HepG2 (cell line): ENCODE measurements around the gene LARP1. TPM values are rescaled to one million over a fixed set of nuclear protein-coding genes. Genes with fewer than 3 reads are reported as not detected.
A peak's percentile ranks its signal among the peaks of the same experiment; 100 is the strongest.

Experiments
- ATAC-seq: fragments of 200-7000 bp; cut with Tn5 transposase; 3 replicates; pipeline ENCODE4 v1.9.1; 2020; ENCODE audit warnings: mild to moderate bottlenecking, moderate library complexity
- BruUV-seq: library from RNA; stranded (reverse); fragments of 400-500 nt; replicated peaks from 2 replicates; lab custom pipeline; 2021; lab: Mats Ljungman, UMichigan
- CTCF ChIA-PET: fragments of 300-600 bp; formaldehyde crosslinking; extraction: SDS; loops from one replicate; lab custom pipeline; 2021; ENCODE audit warnings: low total read pairs, inconsistent platforms, low intra/inter-chr PET ratio; lab: Yijun Ruan, JAX
- POLR2A ChIA-PET: fragments of 350-600 bp; sonication (Branson Sonifier 250); formaldehyde crosslinking; loops from one replicate; lab custom pipeline; 2020; ENCODE audit warnings: antibody characterized with exemption, inconsistent platforms; lab: Yijun Ruan, JAX
- DNase-seq: peaks from one replicate; pipeline ENCODE4 v3.0.0-alpha.2; 2015; ENCODE audit warnings: low spot score
- FAIRE-seq: peaks from 3 replicates; lab custom pipeline; 2011; peaks lifted over from hg19 to GRCh38; lab: Jason Lieb, UNC
- H2AFZ ChIP-seq: one replicate; pipeline ENCODE4 v1.6.1; 2011; ENCODE audit warnings: low read length, inconsistent platforms
- H3K27ac ChIP-seq: fragments of 300-600 bp; 3 replicates; pipeline ENCODE4 v1.8.0; 2011; ENCODE audit warnings: mixed run types, mild to moderate bottlenecking, mixed read lengths, low read length, inconsistent platforms; ENCODE audit not compliant: insufficient read depth; ENCODE audit errors: extremely low read length
- H3K27me3 ChIP-seq, 2 experiments: fragments of 200-600 bp in 1 of 2; 2 replicates in 1 of 2; 3 replicates in 1 of 2; pipeline versions ENCODE4 v1.6.0 to v1.8.0; 2011; ENCODE audit warnings: low read length in 2 of 2, mild to moderate bottlenecking in 2 of 2, moderate library complexity in 2 of 2, inconsistent platforms in 1 of 2; ENCODE audit not compliant: insufficient read depth in 2 of 2, control insufficient read depth in 1 of 2
- H3K36me3 ChIP-seq, 2 experiments: fragments of 200-600 bp in 1 of 2; replicated peaks in 1 of 2; 2 replicates in 1 of 2; 3 replicates in 1 of 2; pipeline versions ENCODE4 v1.5.1 to v1.8.0; 2011; ENCODE audit warnings: low read length in 2 of 2, inconsistent platforms in 1 of 2; ENCODE audit not compliant: insufficient read depth in 2 of 2, control insufficient read depth in 1 of 2
- H3K4me1 ChIP-seq: 2 replicates; pipeline ENCODE4 v1.5.1; 2012; ENCODE audit warnings: low read length, inconsistent platforms; ENCODE audit not compliant: insufficient read depth
- H3K4me2 ChIP-seq: 2 replicates; pipeline ENCODE4 v1.6.0; 2011; ENCODE audit warnings: low read depth, low read length, inconsistent platforms
- H3K4me3 ChIP-seq, 3 experiments: fragments of 200-600 bp in 1 of 3; sonication (generic), shearing (Covaris generic) in 1 of 3; replicated peaks in 1 of 3; 2 replicates each; pipeline ENCODE4 v1.5.1; 2011 to 2016; ENCODE audit warnings: low read length in 3 of 3, inconsistent platforms in 2 of 3, low read depth in 2 of 3, mild to moderate bottlenecking in 2 of 3, control low read depth in 1 of 3, mixed read lengths in 1 of 3; ENCODE audit not compliant: insufficient read depth in 1 of 3
- H3K79me2 ChIP-seq: one replicate; pipeline ENCODE4 v1.6.1; 2011; ENCODE audit warnings: low read length, inconsistent platforms; ENCODE audit not compliant: insufficient read depth
- H3K9ac ChIP-seq: 2 replicates; pipeline ENCODE4 v1.6.0; 2011; ENCODE audit warnings: mild to moderate bottlenecking, low read depth, low read length, inconsistent platforms; ENCODE audit not compliant: insufficient read depth
- H3K9me3 ChIP-seq: 2 replicates; pipeline ENCODE4 v1.5.1; 2012; ENCODE audit warnings: mild to moderate bottlenecking, low read length
- H4K20me1 ChIP-seq: 2 replicates; pipeline ENCODE4 v1.6.0; 2011; ENCODE audit warnings: inconsistent platforms, mild to moderate bottlenecking, low read length, moderate library complexity; ENCODE audit not compliant: insufficient read depth
- CENPT ChIP-seq: sonication (generic); formaldehyde crosslinking; IDR thresholded peaks from 2 replicates; pipeline ENCODE4 v1.8.0; 2022; ENCODE audit warnings: low read depth, mild to moderate bottlenecking, moderate library complexity, missing genetic modification reagents
- KDM5B ChIP-seq: sonication (generic); formaldehyde crosslinking; IDR thresholded peaks from 2 replicates; pipeline ENCODE4 v1.4.0; 2020; ENCODE audit warnings: missing genetic modification reagents, mild to moderate bottlenecking, borderline replicate concordance
- SP2 ChIP-seq: sonication (generic); formaldehyde crosslinking; IDR thresholded peaks from 2 replicates; pipeline ENCODE4 v1.5.1; 2020; ENCODE audit warnings: mild to moderate bottlenecking, missing genetic modification reagents
- THAP11 ChIP-seq: IDR thresholded peaks from 2 replicates; pipeline ENCODE4 v1.6.1; 2016; ENCODE audit warnings: missing biosample characterization, missing genetic modification reagents
- ZNF768 ChIP-seq: sonication (generic); formaldehyde crosslinking; IDR thresholded peaks from 2 replicates; pipeline ENCODE4 v1.4.0; 2020; ENCODE audit warnings: missing genetic modification reagents
- WGBS: methylation state at CpG from one replicate; pipeline ENCODE4 v1.1.6; 2017; ENCODE audit warnings: low lambda C conversion rate; 5-methylcytosine and 5-hydroxymethylcytosine counted together
- in situ Hi-C: cut with HindIII; loops from 2 replicates; pipeline ENCODE4 v1.10.0; 2017; ENCODE audit warnings: low pct_unique_long_range_greater_than_20kb; ENCODE audit not compliant: extremely low pct_ligation_motif_present
- intact Hi-C: fragments of 100-400 bp; cut with micrococcal nuclease; formaldehyde crosslinking; loops from one replicate; pipeline ENCODE4 v1.10.0; 2022; ENCODE audit not compliant: unreplicated experiment
- polyA plus RNA-seq, 8 experiments: library from polyadenylated mRNA; depleted of rRNA in 3 of 8; stranded (reverse) in 7 of 8; unstranded in 1 of 8; fragments of >200 nt; fragmentation: Illumina TruSeq in 4 of 8; extraction: Trizol in 4 of 8; gene quantifications; 2 replicates each; pipeline versions ENCODE4 v1.2.1 to v1.2.3, GENCODE V29; 2011 to 2016; ENCODE audit warnings: low read depth in 4 of 8, missing spikeins in 1 of 8, mixed read lengths in 1 of 8; ENCODE audit not compliant: insufficient read depth in 1 of 8
- total RNA-seq, 5 experiments: library from RNA; depleted of rRNA; stranded (reverse); fragments of >200 nt; fragmentation: Illumina TruSeq; extraction: Trizol; gene quantifications; 2 replicates each; pipeline ENCODE4 v1.2.3, GENCODE V29; 2016; ENCODE audit warnings: low read depth in 1 of 5

Gene LARP1
- total and polyA plus RNA-seq, 2 of the 13 experiments (the other 11 are each of a cell fraction or from before 2014, with no cell fraction given), result 45.2 to 61.4 TPM

DNA sequence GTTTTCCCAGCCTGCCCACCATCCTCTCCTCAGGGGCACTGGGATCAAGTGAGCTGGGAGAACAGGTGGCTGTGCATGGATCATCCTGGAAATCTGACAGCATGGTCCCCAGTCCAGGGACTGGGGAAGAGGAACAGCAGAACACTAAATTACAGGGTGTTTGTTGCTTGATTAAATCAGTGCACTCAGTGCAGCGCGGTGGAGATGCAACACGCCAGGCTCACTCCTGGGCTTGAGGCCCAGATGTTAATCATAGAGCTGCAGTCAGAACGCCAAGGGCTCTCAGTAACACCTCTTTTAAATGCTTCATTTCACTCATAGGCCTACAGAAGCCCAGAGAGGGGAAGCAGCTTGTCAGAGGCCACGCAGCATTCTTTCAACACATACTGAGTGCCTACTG, 14.2 kb upstream of the LARP1 start:
- Histone ChIP-seq H3K36me3 (no peaks in the 10 kb centered on the region), H4K20me1 (no peaks in the 10 kb centered on the region), H3K4me3 (no peak overlapping the region), H3K27me3 (no peaks in the 10 kb centered on the region), H3K9me3 (no peaks in the 10 kb centered on the region), H3K4me1 (peaks cover 31% of the 10 kb centered on the region), H3K27ac (no peak overlapping the region), H3K4me2 (no peak overlapping the region), H3K79me2 (no peaks in the 10 kb centered on the region), H2AFZ (no peak overlapping the region), H3K9ac (no peak overlapping the region)
- 0 out of 2 replicates have a peak, but pooled peaks have one; percentile 32 for TF ChIP-seq ZNF768 (CRISPR knock-in tag)
- TF ChIP-seq SP2 (CRISPR knock-in tag), result no peak
- ATAC-seq (no peak), DNase-seq (no peak), FAIRE-seq (no peak)
- no TSS peak for BruUV-seq
- 100% methylated on average over 5 of the region's 5 CpGs for WGBS
- intact Hi-C loops (loop anchor here (1.0 kb wide), 1 partner anchor 11 kb away; no protein-coding TSS in a partner anchor), in situ Hi-C loops (no loop called here)
- ChIA-PET CTCF (no interaction called here), POLR2A (interaction anchor here (1.1 kb wide), 1 partner anchor 58 kb away, joined by 5 read pairs; no protein-coding TSS in a partner anchor)

DNA sequence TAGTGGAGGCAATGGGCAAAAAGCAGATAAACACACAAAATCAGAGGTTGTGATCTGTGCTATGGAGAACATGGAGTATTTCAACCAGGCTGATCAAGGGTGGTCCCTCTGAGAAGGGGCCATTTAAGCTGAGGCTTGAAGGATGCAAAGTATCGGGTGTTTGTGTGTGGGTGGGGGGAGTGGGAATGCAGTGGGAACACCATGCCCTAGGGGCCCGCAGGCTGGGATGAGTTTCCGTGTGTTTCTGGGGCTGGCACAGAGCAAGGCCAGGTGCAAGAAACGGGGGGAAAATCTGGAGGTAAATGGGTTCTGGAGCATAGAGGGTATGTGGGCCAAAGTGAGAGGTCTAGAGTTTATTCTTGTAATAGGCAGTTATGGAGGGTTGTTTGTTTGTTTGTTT, 13.8 kb upstream of the LARP1 start:
- H3K9me3 ChIP-seq, result no peaks in the 10 kb centered on the region
- H3K4me2 ChIP-seq, result no peak overlapping the region
- in situ Hi-C loops (no loop called here), intact Hi-C loops (no loop called here)
- H3K4me1 ChIP-seq, result peaks cover 31% of the 10 kb centered on the region
- H3K79me2 ChIP-seq, result no peaks in the 10 kb centered on the region
- no peak overlapping the region for H3K27ac ChIP-seq
- POLR2A ChIA-PET, result no interaction called here
- CTCF ChIA-PET, result no interaction called here
- H3K9ac ChIP-seq, result no peak overlapping the region
- no peak overlapping the region for H2AFZ ChIP-seq
- no peak overlapping the region for H3K4me3 ChIP-seq
- no peaks in the 10 kb centered on the region for H4K20me1 ChIP-seq
- no peaks in the 10 kb centered on the region for H3K27me3 ChIP-seq
- TF ChIP-seq THAP11 (CRISPR knock-in tag) (no peak), KDM5B (no peak), CENPT (CRISPR knock-in tag) (no peak)
- FAIRE-seq, result no peak
- no TSS peak for BruUV-seq
- 96% methylated on average over 4 of the region's 4 CpGs for WGBS
- no peak for DNase-seq
- ATAC-seq, result no peak
- no peaks in the 10 kb centered on the region for H3K36me3 ChIP-seq
